Measurements from ENCODE around the gene PMFBP1.

Gene PMFBP1

DNA sequence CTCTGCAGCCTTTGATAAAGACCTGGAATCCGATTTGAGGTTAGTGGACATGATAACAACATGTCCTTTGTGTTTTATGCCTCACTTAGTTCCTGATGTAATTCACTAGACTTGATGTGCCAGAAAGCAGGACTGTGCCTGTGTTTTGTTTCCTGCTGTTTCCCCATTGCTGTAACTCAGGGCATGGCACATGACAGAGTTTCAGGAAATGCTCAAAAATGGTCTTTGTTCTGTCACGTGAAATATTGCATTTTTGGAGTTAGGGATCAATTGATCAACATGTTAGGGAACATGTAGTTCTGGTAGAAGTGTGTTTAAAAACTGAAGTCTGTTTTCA, 45.6 kb downstream of the PMFBP1 start:
- DNase-seq = no peak

DNA sequence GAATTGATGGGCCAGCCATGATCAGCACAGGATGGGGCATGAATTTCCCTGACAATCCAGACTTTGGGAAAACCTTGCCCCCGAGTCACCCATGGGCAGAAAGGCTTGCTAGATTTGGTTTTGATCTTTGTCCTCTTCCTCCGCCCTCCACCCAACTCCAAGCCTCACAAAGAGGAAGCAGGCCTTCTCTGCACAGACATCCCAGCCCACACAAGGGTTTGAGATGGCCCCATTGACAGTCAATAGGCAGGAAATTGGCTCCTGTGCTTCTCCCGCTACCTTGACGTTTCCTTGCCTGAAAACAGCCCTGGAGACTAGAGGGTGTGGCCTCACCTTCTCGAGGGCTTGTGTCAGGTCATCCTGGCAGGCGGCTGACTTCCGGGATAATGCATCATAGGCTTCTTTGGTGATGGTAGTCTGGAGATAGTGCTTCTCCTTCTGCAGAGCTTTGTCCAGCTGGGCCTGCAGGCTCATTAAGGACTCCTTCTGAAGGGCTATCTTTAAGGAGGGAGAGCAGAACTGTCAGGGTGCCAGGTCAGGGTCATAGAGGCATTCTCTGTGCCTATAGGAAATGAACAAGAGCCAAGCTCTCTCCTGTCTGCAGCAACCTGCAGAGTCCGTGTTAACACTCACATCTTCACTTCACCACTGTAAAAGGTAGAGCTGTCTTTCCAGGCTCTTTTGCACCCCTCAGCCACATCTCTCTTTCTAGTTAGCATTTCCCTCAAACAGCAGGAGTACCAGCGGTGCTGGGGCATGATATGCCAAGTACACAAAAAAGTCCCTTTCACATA, 46.1 kb downstream of the PMFBP1 start:
- no peak for DNase-seq

DNA sequence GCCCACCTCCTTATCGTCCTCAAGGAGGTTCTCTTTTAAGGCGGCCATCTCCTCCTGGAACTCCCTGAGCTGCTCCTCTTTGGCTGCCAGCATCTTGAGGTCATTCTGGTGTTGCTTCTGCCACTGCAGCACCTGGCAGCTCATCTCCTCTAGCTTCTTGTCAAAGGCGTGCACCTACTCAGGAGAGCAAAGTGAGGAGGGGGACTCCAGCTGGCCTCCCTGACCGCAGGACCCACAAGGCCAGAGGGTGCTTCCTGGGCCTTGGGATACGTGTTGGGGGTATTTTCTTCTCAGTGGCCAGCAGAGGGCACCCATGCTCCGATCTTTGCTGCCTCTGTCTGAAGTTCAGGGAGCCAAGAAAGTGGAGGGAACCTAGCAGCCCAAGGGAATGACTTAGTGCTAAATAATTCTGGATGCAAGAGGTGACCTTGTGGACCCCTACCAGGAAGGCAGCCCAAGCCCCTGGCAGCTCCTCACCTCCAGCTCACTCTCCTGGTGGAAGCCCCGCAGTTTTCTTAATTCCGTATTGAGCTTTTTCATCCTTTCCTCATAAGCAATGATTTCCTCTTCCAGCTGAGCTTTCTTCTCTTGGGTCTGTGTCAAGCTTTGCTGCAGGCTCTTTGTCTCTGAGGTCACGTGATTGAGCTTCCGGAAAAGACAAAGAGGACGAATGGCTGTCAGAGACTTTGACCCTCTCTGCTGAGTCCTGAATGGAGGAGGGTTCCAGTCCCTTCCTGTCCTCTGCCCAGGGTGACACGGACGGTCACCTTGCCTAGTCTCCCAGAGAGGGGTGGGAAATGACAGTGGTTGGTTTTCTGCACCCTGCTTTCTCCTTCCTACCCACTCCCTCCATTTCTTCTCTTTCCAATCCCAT, 47.0 kb downstream of the PMFBP1 start:
- peak; percentile 52 for DNase-seq

DNA sequence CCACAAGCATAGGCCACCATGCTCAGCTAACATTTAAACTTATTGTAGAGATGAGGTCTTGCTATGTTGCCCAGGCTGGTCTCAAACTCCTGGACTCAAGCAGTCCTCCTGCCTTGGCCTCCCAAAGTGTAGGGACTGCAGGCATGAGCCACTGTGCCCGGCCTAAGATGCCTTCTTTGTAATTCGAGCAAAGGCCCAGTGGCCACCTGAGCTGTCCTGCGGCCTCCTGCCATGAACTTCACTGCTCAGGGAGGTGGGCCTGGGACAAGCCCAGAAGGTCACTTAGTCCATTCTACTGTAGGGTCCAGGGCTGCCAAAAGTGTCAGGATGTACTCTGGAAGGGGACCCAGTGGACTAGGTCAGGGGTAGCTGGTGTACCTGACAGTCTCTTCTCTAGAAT, 47.8 kb downstream of the PMFBP1 start:
- DNase-seq = no peak

DNA sequence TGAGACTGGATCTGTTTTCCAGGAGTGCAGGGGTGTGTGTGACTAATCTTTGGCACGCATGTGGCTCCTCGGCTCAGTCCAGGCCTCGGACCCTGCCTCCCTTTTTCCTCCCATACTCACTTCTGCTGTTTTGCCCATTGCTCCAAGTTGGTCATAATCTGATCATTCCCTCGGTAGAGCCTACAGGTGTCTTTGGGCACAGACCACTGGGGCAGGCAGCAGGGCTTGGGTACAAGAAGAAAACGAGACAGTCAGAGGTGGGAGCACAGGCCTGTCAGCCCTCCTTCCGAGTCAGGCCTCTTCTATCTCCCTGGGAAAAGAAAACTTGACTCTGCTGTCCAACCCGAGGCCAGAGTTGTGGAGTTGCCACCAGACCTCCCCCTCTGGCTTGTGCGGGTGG, 48.5 kb downstream of the PMFBP1 start:
- no peak for DNase-seq

DNA sequence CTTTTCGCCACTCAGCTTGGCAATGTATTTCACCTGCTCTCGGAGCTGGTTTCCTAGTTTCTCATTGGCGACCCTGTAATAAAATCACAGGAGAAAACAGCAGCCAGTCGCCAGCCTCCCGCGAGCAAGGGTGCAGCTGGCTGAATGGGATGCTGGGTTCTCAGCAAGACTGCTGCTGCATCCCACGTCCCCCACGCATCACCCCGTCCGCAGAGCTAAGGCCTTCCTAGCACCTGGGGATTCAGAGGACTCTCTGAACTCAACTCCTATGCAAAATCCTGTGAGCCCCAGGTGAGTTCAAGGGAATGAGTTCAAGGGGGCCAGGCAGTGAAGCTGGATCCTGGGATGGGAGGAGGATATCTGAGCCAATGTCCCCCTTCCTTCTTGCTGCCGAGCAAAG, 49.0 kb downstream of the PMFBP1 start:
- DNase-seq = no peak

DNA sequence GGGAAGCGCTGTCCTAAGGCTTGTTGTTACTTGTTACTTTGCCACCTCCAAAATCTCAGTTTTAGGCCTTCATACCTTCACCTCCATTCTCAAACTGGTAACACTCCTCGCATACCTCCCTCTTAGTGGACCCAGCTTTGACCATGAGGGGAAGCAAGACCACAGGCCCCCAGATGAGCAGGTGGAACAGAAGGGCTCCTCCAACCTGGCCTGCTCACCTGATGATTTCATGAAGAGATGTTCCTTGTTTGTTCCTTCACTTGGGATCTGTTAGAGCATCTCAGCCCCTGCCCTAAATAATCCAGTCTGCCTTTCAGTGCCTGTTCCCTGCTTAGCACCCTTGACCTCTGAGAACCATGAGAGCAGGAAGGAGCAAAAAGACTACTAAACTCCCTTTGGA, 49.6 kb downstream of the PMFBP1 start:
- no peak for DNase-seq

DNA sequence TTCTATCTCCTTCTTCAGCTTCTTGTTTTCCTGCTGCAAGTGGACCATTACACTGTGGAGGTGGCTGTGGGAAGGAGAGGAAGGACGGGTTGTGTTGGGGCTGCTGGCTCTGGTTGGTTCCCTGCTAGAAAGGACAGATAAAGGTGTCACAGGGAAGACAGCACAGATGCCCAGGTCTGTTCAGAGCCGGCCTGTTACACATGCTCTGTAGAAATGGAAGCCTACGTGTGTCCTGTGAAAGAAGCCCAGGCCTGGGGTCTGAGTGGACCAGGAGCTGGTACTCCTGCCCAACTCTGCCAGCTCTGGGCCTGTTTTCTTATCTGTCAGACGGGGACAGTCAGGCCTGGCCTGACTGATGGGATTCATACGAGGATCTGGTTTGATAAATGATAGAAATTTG, 51.9 kb downstream of the PMFBP1 start:
- DNase-seq = no peak

DNA sequence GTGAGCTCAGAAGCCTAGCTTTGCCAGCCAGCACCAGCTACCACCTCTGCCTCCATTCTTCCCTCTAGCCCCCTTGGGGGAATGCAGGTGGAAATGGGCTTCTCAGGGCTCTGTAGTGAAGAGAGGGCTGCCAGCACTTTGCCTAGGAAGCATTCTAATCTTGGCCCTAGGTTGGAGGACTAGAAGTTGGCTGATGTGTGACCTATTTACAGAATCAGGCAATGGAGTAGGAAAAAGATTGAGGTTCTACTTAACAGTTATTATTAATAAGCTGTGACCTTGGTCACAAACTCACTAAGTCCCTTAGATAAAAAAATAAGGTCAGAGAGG, 58.4 kb downstream of the PMFBP1 start:
- DNase-seq = no peak

DNA sequence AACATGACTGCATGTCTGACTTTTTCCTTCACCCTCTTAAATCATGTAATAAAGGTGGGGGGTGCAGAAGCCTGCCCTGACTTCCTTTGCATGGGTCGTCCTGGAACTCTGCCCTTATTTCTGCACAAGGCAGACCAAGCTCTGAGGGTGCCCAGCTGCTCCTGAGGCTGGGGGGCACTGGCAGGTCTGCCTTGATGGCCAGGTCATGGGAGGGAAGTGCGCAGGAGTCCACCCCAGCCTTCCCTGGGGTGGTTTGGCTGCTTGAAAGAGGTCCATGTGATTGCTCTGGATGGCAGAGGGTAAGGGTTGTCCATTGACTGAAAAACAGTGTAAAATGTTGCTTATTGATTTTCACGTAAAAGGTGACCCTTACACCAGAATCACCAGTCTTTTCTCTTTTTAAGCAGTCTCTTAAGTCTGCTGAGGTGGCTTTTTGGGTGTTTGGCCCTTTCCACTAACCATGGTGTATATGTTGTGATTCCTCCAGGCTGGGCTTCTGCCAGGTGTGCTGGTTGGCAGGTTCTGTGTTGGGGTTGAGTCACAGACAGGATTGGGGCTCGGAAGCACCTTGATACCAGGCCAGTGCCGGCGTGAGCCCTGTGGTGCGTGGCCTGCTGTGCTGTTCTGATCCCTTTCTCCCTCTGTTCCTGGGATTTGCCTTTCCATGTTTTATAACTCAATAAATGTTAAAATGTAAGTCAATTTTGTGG, 58.9 kb downstream of the PMFBP1 start:
- no peak for DNase-seq

DNA sequence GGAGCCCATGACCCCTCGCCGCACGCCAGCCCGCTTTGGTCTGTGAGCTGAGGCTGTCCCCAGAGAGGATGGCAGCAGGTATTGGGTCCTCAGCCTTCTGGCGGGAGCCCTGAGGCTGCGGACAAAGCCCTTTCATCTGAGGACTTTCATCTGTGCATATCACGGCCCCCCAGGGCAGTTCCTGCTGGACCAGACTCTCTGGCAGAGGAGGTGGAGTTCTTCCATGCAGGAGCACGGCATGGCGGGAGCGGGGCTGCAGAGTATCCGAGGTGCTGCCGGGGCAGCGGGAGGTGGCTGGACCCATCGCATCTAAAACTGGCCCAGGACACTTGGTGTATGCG, 59.5 kb downstream of the PMFBP1 start:
- no peak for DNase-seq

DNA sequence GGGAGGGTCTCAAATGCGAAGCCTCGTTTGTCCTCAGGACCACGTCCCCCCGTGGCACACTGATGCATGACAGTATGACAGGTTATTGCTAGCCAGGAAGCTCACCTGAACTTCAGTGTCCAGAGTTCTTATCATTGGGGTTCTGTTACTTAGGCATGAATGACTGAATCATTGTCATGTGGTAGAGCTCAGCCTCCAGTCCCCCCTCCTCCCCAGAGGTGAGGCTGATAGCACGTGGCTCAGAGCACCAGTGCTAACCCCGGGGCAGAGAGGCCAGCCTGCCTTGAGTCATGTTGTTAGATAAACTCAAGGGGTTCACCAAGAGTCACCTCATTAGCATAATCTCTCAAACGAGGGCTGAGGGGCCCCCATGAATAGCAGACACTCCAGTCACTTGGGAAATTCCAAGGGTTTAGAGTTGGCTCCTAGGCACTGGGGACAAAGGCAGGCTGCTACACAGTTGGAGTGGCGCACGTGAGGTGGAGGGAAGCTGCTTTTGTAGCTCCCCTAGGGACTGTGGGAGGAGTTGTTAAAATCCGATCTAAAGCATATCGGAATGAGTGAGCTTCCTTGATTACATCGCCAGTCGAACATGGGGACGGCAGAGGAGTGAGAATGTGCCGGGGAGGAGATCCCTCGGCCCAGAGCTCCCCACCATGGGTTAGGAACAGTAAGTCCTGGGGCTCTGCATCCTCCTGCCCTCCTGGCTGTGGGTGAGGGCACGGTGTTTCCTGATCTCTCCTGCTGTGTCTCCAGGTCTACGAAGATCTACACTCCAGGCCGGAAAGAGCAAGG, 60.1 kb downstream of the PMFBP1 start:
- no peak for DNase-seq

DNA sequence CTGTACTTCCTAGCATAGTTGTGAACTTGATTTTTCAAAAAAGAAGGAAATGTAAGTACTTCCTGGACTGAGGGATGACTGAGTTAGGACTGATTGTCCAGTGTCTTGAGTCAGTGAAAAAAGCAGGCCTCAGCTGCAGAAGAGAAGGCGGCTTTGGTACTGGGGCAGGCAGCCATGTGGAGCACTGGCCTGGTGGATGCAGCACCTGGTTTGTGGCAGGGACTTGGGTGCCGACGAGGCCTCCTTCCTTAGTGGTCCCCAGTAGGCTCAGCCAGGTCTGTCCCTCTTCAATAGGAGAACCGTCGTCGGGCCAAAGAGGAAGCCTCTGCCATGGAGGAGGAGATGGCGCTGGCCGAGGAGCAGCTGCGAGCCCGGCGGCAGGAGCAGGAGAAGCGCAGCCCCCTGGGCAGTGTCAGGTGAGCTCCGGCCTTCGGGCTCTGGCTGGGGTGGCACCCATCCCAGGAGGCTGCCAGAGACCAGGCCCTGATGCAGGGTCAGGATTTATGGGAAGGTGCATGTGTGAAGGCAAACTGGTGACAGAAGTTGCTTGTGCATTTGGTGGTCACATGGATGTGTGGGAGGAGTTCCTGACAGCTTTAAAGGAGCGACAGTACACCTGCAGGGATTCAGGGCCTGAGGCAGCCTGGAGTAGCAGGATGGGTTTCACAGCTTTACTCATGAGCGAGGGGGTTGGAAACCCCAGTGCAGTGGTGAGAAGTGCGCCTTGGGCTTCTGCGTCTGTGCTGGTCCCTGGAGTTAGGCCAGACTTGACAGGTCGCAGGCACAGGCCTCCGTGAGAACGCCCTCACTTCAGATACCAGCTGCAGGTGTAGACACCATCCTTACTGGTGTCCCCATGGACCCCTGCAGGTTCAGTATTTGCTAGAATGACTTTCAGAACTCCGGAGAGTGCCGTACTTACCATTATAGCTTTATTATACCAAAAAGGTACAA, 61.0 kb downstream of the PMFBP1 start:
- DNase-seq = no peak

DNA sequence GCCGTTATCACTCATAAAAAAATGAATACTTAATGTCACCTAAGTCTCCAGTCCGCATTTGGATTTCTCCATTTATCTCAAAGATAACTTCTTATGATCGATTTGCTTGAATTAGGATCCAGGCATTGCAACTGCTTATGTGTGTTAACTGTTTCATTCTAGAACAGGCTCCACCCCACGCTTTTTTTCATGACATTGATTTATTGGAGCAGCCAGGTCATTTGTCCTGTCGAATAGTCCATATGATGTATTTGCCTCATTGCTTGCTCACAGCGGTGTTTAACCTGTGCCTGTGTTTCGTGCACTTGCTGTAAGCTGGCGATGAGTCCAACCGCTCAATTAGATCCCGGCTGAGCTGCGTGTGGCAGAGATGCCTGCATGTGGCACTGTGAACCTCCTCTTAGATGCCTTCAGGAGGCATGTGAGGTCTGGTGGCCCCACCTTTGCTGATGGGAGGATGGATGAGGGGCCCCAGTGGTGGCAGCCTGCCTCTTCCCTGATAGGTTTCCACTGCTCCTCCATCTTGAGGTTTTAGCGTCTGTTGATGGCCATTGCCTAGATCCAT, 61.9 kb downstream of the PMFBP1 start:
- DNase-seq = no peak

DNA sequence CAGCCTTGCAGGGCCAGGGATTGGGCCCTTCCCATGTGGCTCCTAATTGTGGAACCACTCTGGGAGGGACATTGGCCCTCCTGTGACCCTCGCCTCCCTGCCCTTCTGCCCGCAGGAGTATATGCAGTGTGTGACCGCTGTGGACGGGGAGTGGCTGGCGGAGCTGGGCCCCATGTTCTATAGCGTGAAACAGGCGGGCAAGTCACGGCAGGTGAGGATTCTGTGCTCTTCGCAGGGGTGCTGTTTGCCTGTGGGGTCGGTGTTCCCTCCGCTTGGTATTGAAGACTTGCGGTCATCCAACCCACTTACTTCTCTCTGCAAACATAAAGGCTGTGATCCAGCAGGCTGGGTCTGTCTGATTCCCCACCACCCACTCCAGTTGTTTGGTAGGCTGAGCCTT, 62.7 kb downstream of the PMFBP1 start:
- DNase-seq = no peak

DNA sequence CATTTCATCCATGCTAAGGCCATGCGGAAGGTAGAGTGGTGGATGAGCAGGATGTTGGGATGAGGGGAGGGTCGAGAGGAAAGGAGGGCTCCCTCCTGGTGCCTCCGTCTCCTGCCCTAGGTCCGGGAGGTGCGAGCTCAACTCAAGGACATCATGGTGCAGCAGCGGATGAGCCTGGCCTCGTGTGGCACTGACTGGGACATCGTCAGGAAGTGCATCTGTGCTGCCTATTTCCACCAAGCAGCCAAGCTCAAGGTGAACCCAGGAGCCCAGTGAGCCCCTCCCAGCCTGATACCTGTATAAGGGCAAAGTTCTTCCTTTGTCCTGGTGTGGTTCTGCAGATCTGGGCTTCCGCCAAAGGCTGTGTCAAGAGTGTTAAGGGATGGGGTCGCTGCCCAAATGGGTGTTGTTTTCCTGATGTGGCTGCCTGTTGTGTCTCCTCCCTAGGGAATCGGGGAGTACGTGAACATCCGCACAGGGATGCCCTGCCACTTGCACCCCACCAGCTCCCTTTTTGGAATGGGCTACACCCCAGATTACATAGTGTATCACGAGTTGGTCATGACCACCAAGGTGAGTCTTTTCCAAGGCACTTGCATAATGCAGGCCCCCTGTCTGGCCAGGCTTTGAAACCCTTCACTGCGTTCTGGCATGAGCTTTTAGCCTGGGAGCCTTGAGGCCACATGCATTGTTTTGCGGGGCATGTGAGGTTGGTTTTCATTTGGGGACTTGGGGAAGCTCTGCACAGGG, 63.4 kb downstream of the PMFBP1 start:
- no peak for DNase-seq

DNA sequence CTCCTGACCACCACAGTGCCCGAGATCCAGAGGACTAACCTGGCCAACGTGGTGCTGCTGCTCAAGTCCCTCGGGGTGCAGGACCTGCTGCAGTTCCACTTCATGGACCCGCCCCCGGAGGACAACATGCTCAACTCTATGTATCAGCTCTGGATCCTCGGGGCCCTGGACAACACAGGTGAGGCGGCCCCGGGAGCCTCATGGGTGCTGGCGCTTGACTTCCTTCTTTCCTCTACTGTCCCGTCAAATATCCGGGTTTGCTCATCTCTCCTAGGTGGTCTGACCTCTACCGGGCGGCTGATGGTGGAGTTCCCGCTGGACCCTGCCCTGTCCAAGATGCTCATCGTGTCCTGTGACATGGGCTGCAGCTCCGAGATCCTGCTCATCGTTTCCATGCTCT, 64.6 kb downstream of the PMFBP1 start:
- no peak for DNase-seq

DNA sequence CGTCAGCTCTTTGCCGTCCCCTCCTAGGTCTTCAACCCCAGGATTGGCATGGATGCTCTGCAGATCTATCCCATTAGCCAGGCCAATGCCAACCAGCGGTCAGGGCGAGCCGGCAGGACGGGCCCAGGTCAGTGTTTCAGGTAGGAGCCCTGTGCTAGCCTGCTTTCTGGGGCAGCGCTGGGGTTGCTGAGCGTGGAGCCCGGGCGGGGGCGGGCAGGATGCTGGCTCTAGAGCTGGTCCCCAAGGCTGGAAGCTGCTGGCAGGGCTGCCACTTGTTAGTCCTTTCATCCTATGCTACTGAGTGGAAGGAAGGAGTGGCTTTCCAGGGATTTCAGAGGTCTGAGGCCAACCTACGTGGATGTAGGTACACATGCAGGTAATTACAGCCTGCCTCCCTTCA, 66.0 kb downstream of the PMFBP1 start:
- DNase-seq = no peak

DNA sequence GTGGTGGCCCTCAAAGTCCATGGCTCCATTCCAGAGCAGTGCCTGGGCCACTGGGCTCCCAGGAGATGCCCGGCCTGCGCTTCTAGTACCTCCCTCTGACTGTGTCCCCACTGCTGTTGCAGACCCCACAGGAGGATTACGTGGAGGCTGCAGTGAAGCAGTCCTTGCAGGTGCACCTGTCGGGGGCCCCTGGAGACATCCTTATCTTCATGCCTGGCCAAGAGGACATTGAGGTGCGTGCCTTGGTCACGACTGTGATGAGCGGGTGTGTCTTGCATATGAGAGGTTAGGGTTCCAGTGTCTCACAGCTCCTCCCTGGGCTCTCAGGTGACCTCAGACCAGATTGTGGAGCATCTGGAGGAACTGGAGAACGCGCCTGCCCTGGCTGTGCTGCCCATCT, 67.0 kb downstream of the PMFBP1 start:
- DNase-seq = no peak

DNA sequence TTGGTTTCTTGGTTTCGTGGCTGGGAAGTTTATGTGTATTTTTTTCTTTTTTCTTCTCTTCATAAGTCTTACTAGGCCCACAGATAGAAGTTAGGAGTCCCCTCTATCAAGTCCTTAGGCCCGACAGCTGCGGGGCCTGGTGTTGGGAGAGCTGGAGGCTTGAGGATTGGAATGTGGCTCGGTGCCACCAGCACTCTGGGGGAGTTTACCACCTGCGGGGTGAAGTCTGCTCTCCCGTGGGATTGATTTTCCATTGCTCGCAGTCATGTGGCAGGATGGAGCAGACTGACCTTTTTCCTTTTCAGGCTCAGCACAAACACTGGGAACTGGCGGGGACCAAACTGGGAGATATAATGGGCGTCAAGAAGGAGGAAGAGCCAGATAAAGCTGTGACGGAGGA, 70.8 kb downstream of the PMFBP1 start:
- DNase-seq = no peak

DNA sequence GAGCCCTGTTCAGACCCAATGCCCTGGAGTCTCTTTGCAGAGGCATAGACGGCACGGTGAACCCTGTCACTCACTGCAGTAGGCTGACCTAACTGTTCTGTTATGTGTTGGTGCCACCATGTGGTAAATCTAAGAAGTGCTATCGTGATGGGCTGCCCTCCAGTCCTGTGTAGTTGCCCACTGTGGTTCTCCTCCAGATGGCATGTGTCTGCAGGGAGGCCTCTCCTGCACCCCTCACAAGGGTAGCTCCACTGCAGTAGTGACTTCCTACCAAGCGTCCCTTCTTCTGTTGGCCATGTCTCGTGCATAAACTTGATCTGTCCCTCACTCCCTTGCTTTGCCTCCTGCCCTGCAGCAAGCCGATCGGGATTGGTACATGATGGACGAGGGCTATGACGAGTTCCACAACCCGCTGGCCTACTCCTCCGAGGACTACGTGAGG, 72.6 kb downstream of the PMFBP1 start:
- peak; percentile 41 for DNase-seq
